Measurements from ENCODE around the gene ACSS1.

The ACSS1 gene

GRCh38 chr20:25063981-25064380 is 6.0 kb upstream of the ACSS1 start:
- DNase-seq (ENCODE audit: low read depth, low spot score), result no peak
- Histone ChIP-seq H3K9me3 (ENCODE audit: insufficient read depth, low read length) (no peaks in the 10 kb centered on the region), H3K27me3 (ENCODE audit: insufficient read depth, insufficient read length) (peaks cover 77% of the 10 kb centered on the region), H3K4me1 (ENCODE audit: insufficient read depth, insufficient read length) (no peaks in the 10 kb centered on the region), H3K4me3 (ENCODE audit: insufficient read length, low read depth) (no peak overlapping the region), H3K36me3 (ENCODE audit: insufficient read depth, insufficient read length, low read length) (no peaks in the 10 kb centered on the region), H3K9ac (ENCODE audit: insufficient read length, low read depth) (no peak overlapping the region)
- TF ChIP-seq SUZ12 (IDR thresholded peaks at IDR 0.05; ENCODE audit: extremely low read depth, insufficient read depth, insufficient read length) (no peak), ZNF274 (IDR thresholded peaks at IDR 0.05; ENCODE audit: low read depth, low read length) (no peak), YY1 (IDR thresholded peaks at IDR 0.05; ENCODE audit: insufficient read depth, insufficient read length) (no peak)

GRCh38 chr20:25063546-25063945 is 5.6 kb upstream of the ACSS1 start:
- H3K9ac ChIP-seq (ENCODE audit: insufficient read length, low read depth), result no peak overlapping the region
- TF ChIP-seq YY1 (IDR thresholded peaks at IDR 0.05; ENCODE audit: insufficient read depth, insufficient read length) (no peak), SUZ12 (IDR thresholded peaks at IDR 0.05; ENCODE audit: extremely low read depth, insufficient read depth, insufficient read length) (no peak), ZNF274 (IDR thresholded peaks at IDR 0.05; ENCODE audit: low read depth, low read length) (no peak)
- H3K9me3 ChIP-seq (ENCODE audit: insufficient read depth, low read length), result no peaks in the 10 kb centered on the region
- DNase-seq (ENCODE audit: low read depth, low spot score), result no peak
- no peak overlapping the region for H3K4me3 ChIP-seq (ENCODE audit: insufficient read length, low read depth)
- no peaks in the 10 kb centered on the region for H3K4me1 ChIP-seq (ENCODE audit: insufficient read depth, insufficient read length)
- H3K36me3 ChIP-seq (ENCODE audit: insufficient read depth, insufficient read length, low read length), result no peaks in the 10 kb centered on the region
- H3K27me3 ChIP-seq (ENCODE audit: insufficient read depth, insufficient read length), result peaks cover 79% of the 10 kb centered on the region

GRCh38 chr20:25062841-25063240 is 4.9 kb upstream of the ACSS1 start:
- TF ChIP-seq YY1 (IDR thresholded peaks at IDR 0.05; ENCODE audit: insufficient read depth, insufficient read length) (no peak), ZNF274 (IDR thresholded peaks at IDR 0.05; ENCODE audit: low read depth, low read length) (no peak), SUZ12 (IDR thresholded peaks at IDR 0.05; ENCODE audit: extremely low read depth, insufficient read depth, insufficient read length) (no peak)
- no peak overlapping the region for H3K9ac ChIP-seq (ENCODE audit: insufficient read length, low read depth)
- H3K4me1 ChIP-seq (ENCODE audit: insufficient read depth, insufficient read length), result no peaks in the 10 kb centered on the region
- H3K36me3 ChIP-seq (ENCODE audit: insufficient read depth, insufficient read length, low read length), result no peaks in the 10 kb centered on the region
- H3K9me3 ChIP-seq (ENCODE audit: insufficient read depth, low read length), result no peaks in the 10 kb centered on the region
- DNase-seq (ENCODE audit: low read depth, low spot score), result no peak
- peaks cover 80% of the 10 kb centered on the region for H3K27me3 ChIP-seq (ENCODE audit: insufficient read depth, insufficient read length)
- H3K4me3 ChIP-seq (ENCODE audit: insufficient read length, low read depth), result no peak overlapping the region

- H3K9ac ChIP-seq (ENCODE audit: insufficient read length, low read depth), result no peak overlapping the region
- TF ChIP-seq SUZ12 (IDR thresholded peaks at IDR 0.05; ENCODE audit: extremely low read depth, insufficient read depth, insufficient read length) (no peak), ZNF274 (IDR thresholded peaks at IDR 0.05; ENCODE audit: low read depth, low read length) (no peak)
- H3K4me3 ChIP-seq (ENCODE audit: insufficient read length, low read depth), result no peak overlapping the region
- no peaks in the 10 kb centered on the region for H3K9me3 ChIP-seq (ENCODE audit: insufficient read depth, low read length)
- peaks cover 1% of the 10 kb centered on the region for H3K4me1 ChIP-seq (ENCODE audit: insufficient read depth, insufficient read length)
- no peak for DNase-seq (ENCODE audit: low read depth, low spot score)
- H3K36me3 ChIP-seq (ENCODE audit: insufficient read depth, insufficient read length, low read length), result no peaks in the 10 kb centered on the region
- peaks cover 80% of the 10 kb centered on the region for H3K27me3 ChIP-seq (ENCODE audit: insufficient read depth, insufficient read length)
These were observed 4.0 kb upstream of the ACSS1 start for GRCh38 chr20:25061821-25062530.

GRCh38 chr20:25061103-25061799 is 3.3 kb upstream of the ACSS1 start:
- TF ChIP-seq YY1 (IDR thresholded peaks at IDR 0.05; ENCODE audit: insufficient read depth, insufficient read length), result no peak
- TF ChIP-seq ZNF274 (IDR thresholded peaks at IDR 0.05; ENCODE audit: low read depth, low read length), result no peak
- no peak overlapping the region for H3K4me3 ChIP-seq (ENCODE audit: insufficient read length, low read depth)

GRCh38 chr20:25059866-25060465 is 2.0 kb upstream of the ACSS1 start:
- Histone ChIP-seq H3K9ac (ENCODE audit: insufficient read length, low read depth) (no peak overlapping the region), H3K4me1 (ENCODE audit: insufficient read depth, insufficient read length) (peaks cover 4% of the 10 kb centered on the region), H3K4me3 (ENCODE audit: insufficient read length, low read depth) (no peak overlapping the region), H3K36me3 (ENCODE audit: insufficient read depth, insufficient read length, low read length) (no peaks in the 10 kb centered on the region), H3K27me3 (ENCODE audit: insufficient read depth, insufficient read length) (peaks cover 92% of the 10 kb centered on the region), H3K9me3 (ENCODE audit: insufficient read depth, low read length) (no peaks in the 10 kb centered on the region)
- no peak for DNase-seq (ENCODE audit: low read depth, low spot score)
- no peak for TF ChIP-seq SUZ12 (IDR thresholded peaks at IDR 0.05; ENCODE audit: extremely low read depth, insufficient read depth, insufficient read length)
- TF ChIP-seq YY1 (IDR thresholded peaks at IDR 0.05; ENCODE audit: insufficient read depth, insufficient read length), result no peak
- no peak for TF ChIP-seq ZNF274 (IDR thresholded peaks at IDR 0.05; ENCODE audit: low read depth, low read length)

More at GRCh38 chr20:25061103-25061799, 3.3 kb upstream of the ACSS1 start:
- no peaks in the 10 kb centered on the region for H3K36me3 ChIP-seq (ENCODE audit: insufficient read depth, insufficient read length, low read length)
- peaks cover 86% of the 10 kb centered on the region for H3K27me3 ChIP-seq (ENCODE audit: insufficient read depth, insufficient read length)
- no peaks in the 10 kb centered on the region for H3K9me3 ChIP-seq (ENCODE audit: insufficient read depth, low read length)
- peaks cover 4% of the 10 kb centered on the region for H3K4me1 ChIP-seq (ENCODE audit: insufficient read depth, insufficient read length)
- no peak overlapping the region for H3K9ac ChIP-seq (ENCODE audit: insufficient read length, low read depth)
- DNase-seq (ENCODE audit: low read depth, low spot score), result no peak
